H1 (cell line): Measurements from ENCODE around the gene CISH. TPM values are rescaled to one million over a fixed set of nuclear protein-coding genes. Genes with fewer than 3 reads are reported as not detected.

ENCODE experiments used
- CTCF ChIA-PET: fragments of 300-600 bp; sonication (Branson Sonifier 250); formaldehyde crosslinking; loops from one replicate; lab custom pipeline; 2021; ENCODE audit not compliant: partially characterized antibody; lab: Charles Lee
- POLR2A ChIA-PET: fragments of 300-600 bp; sonication (Branson Sonifier 250); formaldehyde crosslinking; loops from one replicate; lab custom pipeline; 2021; ENCODE audit warnings: inconsistent platforms; ENCODE audit not compliant: partially characterized antibody; lab: Charles Lee
- DNase-seq, 2 experiments: peaks; one replicate each; pipeline versions ENCODE4 v3.0.0 to v3.0.0-alpha.2; 2010 to 2022; ENCODE audit warnings: low spot score in 2 of 2, low read depth in 1 of 2, mixed read lengths in 1 of 2
- FAIRE-seq: peaks from 2 replicates; lab custom pipeline; 2011; peaks lifted over from hg19 to GRCh38; lab: Jason Lieb, UNC
- H2AFZ ChIP-seq: 2 replicates; pipeline ENCODE4 v1.8.1; 2012; ENCODE audit warnings: low read length, inconsistent platforms
- H2AK5ac ChIP-seq: 2 replicates; pipeline ENCODE4 v1.6.1; 2013; ENCODE audit warnings: low read depth, low read length
- H2BK120ac ChIP-seq: replicated peaks from 2 replicates; pipeline ENCODE3; 2013; ENCODE audit warnings: low read depth, low read length, inconsistent platforms
- H2BK12ac ChIP-seq: 2 replicates; pipeline ENCODE4 v1.6.1; 2013; ENCODE audit warnings: low read depth, low read length
- H2BK15ac ChIP-seq: 2 replicates; pipeline ENCODE4 v1.6.1; 2013; ENCODE audit warnings: low read length
- H2BK20ac ChIP-seq: 2 replicates; pipeline ENCODE4 v1.6.1; 2013; ENCODE audit warnings: low read length
- H2BK5ac ChIP-seq: 2 replicates; pipeline ENCODE4 v1.6.1; 2013; ENCODE audit warnings: low read depth, low read length
- H3K14ac ChIP-seq: 2 replicates; pipeline ENCODE4 v1.6.1; 2013; ENCODE audit warnings: inconsistent platforms; ENCODE audit not compliant: insufficient read length
- H3K18ac ChIP-seq: 2 replicates; pipeline ENCODE4 v1.6.1; 2013; ENCODE audit warnings: low read length; ENCODE audit errors: extremely low read depth
- H3K23ac ChIP-seq: 2 replicates; pipeline ENCODE4 v1.6.1; 2013; ENCODE audit warnings: inconsistent platforms; ENCODE audit not compliant: insufficient read length
- H3K23me2 ChIP-seq: 2 replicates; pipeline ENCODE4 v1.6.1; 2013; ENCODE audit warnings: low read depth, low read length
- H3K27ac ChIP-seq: 2 replicates; pipeline ENCODE4 v1.6.1; 2011; ENCODE audit warnings: low read depth, low read length, inconsistent platforms
- H3K27me3 ChIP-seq, 4 experiments: replicated peaks in 1 of 4; 1 replicate in 1 of 4; 2 replicates in 3 of 4; pipeline versions ENCODE4 v1.6.1 to v1.8.1; 2011 to 2013; ENCODE audit warnings: low read length in 3 of 4, mild to moderate bottlenecking in 3 of 4, inconsistent platforms in 2 of 4, mixed read lengths in 2 of 4, moderate library complexity in 1 of 4; ENCODE audit not compliant: control insufficient read depth in 3 of 4, insufficient read depth in 3 of 4; ENCODE audit errors: extremely low read depth in 1 of 4
- H3K36me3 ChIP-seq, 4 experiments: 2 replicates each; pipeline versions ENCODE4 v1.6.1 to v1.8.1; 2011 to 2013; ENCODE audit warnings: mild to moderate bottlenecking in 4 of 4, low read length in 3 of 4, moderate library complexity in 2 of 4, control low read depth in 1 of 4, inconsistent platforms in 1 of 4; ENCODE audit not compliant: insufficient read depth in 4 of 4, control insufficient read depth in 2 of 4
- H3K4ac ChIP-seq: replicated peaks from 2 replicates; pipeline ENCODE3; 2013; ENCODE audit warnings: low read length, low read depth, mixed read lengths, inconsistent platforms; ENCODE audit not compliant: insufficient read length
- H3K4me1 ChIP-seq, 4 experiments: replicated peaks in 1 of 4; 1 replicate in 1 of 4; 2 replicates in 3 of 4; pipeline versions ENCODE4 v1.6.1 to v1.8.1; 2011 to 2013; ENCODE audit warnings: low read length in 3 of 4, inconsistent platforms in 2 of 4, mixed read lengths in 1 of 4; ENCODE audit not compliant: insufficient read depth in 4 of 4, control insufficient read depth in 3 of 4
- H3K4me2 ChIP-seq, 2 experiments: 2 replicates each; pipeline versions ENCODE4 v1.6.1 to v1.8.1; 2011 to 2013; ENCODE audit warnings: low read depth in 2 of 2, low read length in 2 of 2, control low read depth in 1 of 2, inconsistent platforms in 1 of 2, mild to moderate bottlenecking in 1 of 2; ENCODE audit not compliant: insufficient read depth in 1 of 2
- H3K4me3 ChIP-seq, 4 experiments: fragments of 200-600, 300-600 bp in 1 of 4; sonication (generic), shearing (Covaris generic), sonication (Bioruptor Twin) in 1 of 4; 2 replicates each; pipeline versions ENCODE4 v1.5.1 to v1.8.1; 2011 to 2016; ENCODE audit warnings: low read length in 4 of 4, low read depth in 3 of 4, control low read depth in 2 of 4, inconsistent platforms in 2 of 4, mild to moderate bottlenecking in 2 of 4, mixed read lengths in 1 of 4, moderate library complexity in 1 of 4; ENCODE audit not compliant: insufficient read depth in 2 of 4; ENCODE audit errors: extremely low read depth in 1 of 4
- H3K56ac ChIP-seq: replicated peaks from 2 replicates; pipeline ENCODE3; 2013; ENCODE audit warnings: low read depth, mild to moderate bottlenecking, mixed read lengths, low read length, inconsistent platforms; ENCODE audit not compliant: insufficient read length
- H3K79me1 ChIP-seq: 2 replicates; pipeline ENCODE4 v1.6.1; 2013; ENCODE audit warnings: low read depth, low read length, control low read depth
- H3K79me2 ChIP-seq, 2 experiments: 2 replicates each; pipeline versions ENCODE4 v1.6.1 to v1.8.1; 2012 to 2013; ENCODE audit warnings: low read length in 2 of 2, mild to moderate bottlenecking in 2 of 2, inconsistent platforms in 1 of 2; ENCODE audit not compliant: insufficient read depth in 2 of 2, control insufficient read depth in 1 of 2
- H3K9ac ChIP-seq, 4 experiments: replicated peaks in 1 of 4; 1 replicate in 1 of 4; 2 replicates in 3 of 4; pipeline versions ENCODE4 v1.6.1 to v1.8.1; 2011 to 2013; ENCODE audit warnings: low read depth in 3 of 4, low read length in 3 of 4, control low read depth in 2 of 4, mild to moderate bottlenecking in 2 of 4, moderate library complexity in 2 of 4, inconsistent platforms in 1 of 4; ENCODE audit errors: extremely low read depth in 1 of 4
- H3K9me3 ChIP-seq, 2 experiments: 2 replicates each; pipeline versions ENCODE4 v1.6.1 to v1.8.1; 2012 to 2013; ENCODE audit warnings: mild to moderate bottlenecking in 2 of 2, moderate library complexity in 2 of 2, control low read depth in 1 of 2, inconsistent platforms in 1 of 2, low read depth in 1 of 2, low read length in 1 of 2, mixed read lengths in 1 of 2; ENCODE audit not compliant: insufficient read depth in 2 of 2
- H4K20me1 ChIP-seq, 2 experiments: replicated peaks in 1 of 2; 2 replicates each; pipeline versions ENCODE3 to v1.8.1; 2011 to 2013; ENCODE audit warnings: inconsistent platforms in 2 of 2, low read length in 2 of 2, mild to moderate bottlenecking in 1 of 2; ENCODE audit not compliant: insufficient read depth in 2 of 2, control insufficient read depth in 1 of 2
- H4K5ac ChIP-seq: 2 replicates; pipeline ENCODE4 v1.6.1; 2013; ENCODE audit warnings: low read length, low read depth, mixed read lengths, inconsistent platforms; ENCODE audit not compliant: insufficient read length
- H4K8ac ChIP-seq: 2 replicates; pipeline ENCODE4 v1.8.0; 2013; ENCODE audit warnings: mild to moderate bottlenecking, moderate library complexity, low read length, inconsistent platforms; ENCODE audit not compliant: insufficient read depth; ENCODE audit errors: extremely low read depth
- H4K91ac ChIP-seq: replicated peaks from 2 replicates; pipeline ENCODE3; 2013; ENCODE audit warnings: low read length, mixed read lengths, inconsistent platforms; ENCODE audit not compliant: insufficient read length
- CTBP2 ChIP-seq: IDR thresholded peaks from 2 replicates; pipeline ENCODE4 v1.7.0; 2011; ENCODE audit warnings: borderline replicate concordance, mild to moderate bottlenecking, moderate library complexity, mixed read lengths, low read length; ENCODE audit not compliant: insufficient read depth, insufficient read length
- EGR1 ChIP-seq: IDR thresholded peaks from 2 replicates; pipeline ENCODE4 v1.6.1; 2011; ENCODE audit warnings: low read depth, low read length, borderline replicate concordance
- KDM5A ChIP-seq: fragments of 200-600 bp; IDR thresholded peaks from 2 replicates; pipeline ENCODE4 v1.7.1; 2012; ENCODE audit warnings: mild to moderate bottlenecking, low read length, inconsistent platforms, mixed read lengths
- RAD21 ChIP-seq, 2 experiments: IDR thresholded peaks in 1 of 2; conservative IDR thresholded peaks in 1 of 2; 2 replicates each; pipeline ENCODE4 v1.6.1; 2011; ENCODE audit warnings: low read depth in 2 of 2, low read length in 2 of 2, improper control_type of control experiment in 1 of 2, inconsistent platforms in 1 of 2, mild to moderate bottlenecking in 1 of 2, moderate library complexity in 1 of 2
- SP2 ChIP-seq: IDR thresholded peaks from 2 replicates; pipeline ENCODE4 v1.6.1; 2012; ENCODE audit warnings: mild to moderate bottlenecking, low read length, inconsistent platforms
- WGBS, 2 experiments: shearing (Covaris generic) in 1 of 2; methylation state at CpG; one replicate each; pipeline versions ENCODE4 v1.1.6 to v1.1.7; 2013 to 2015; ENCODE audit warnings: low lambda C conversion rate in 2 of 2, mixed read lengths in 2 of 2, inconsistent platforms in 1 of 2, low coverage in 1 of 2, missing lambda C conversion rate in 1 of 2; ENCODE audit not compliant: insufficient replicate concordance in 2 of 2, insufficient coverage in 1 of 2, insufficient read length in 1 of 2; ENCODE audit errors: extremely low coverage in 1 of 2, missing lambda C conversion rate in 1 of 2; 5-methylcytosine and 5-hydroxymethylcytosine counted together
- polyA plus RNA-seq, 7 experiments: library from polyadenylated mRNA; depleted of rRNA in 3 of 7; stranded (reverse) in 5 of 7; unstranded in 2 of 7; fragments of >200 nt in 5 of 7; fragments of 200-250 nt in 2 of 7; gene quantifications; 1 replicate in 5 of 7; 2 replicates in 1 of 7; 4 replicates in 1 of 7; pipeline versions ENCODE4 v1.2.1 to v1.2.3, GENCODE V29; 2011 to 2013; ENCODE audit warnings: missing spikeins in 2 of 7, mixed read lengths in 2 of 7
- total RNA-seq: library from RNA; stranded (reverse); fragmentation: NEBNext Ultra II Directional; extraction: Animal tissue kit (Norgen Biotek cat#: 25700); gene quantifications from 2 replicates; pipeline ENCODE4 v1.2.1, GENCODE V29; 2021
- TF ChIP-seq, protein P1 (sequence below), 3 experiments: IDR thresholded peaks; 1 replicate in 2 of 3; 2 replicates in 1 of 3; pipeline versions ENCODE4 v1.5.1 to v1.6.1; 2011; ENCODE audit warnings: low read length in 3 of 3, mild to moderate bottlenecking in 3 of 3, inconsistent platforms in 2 of 3, low read depth in 1 of 3, moderate library complexity in 1 of 3; ENCODE audit not compliant: insufficient read depth in 1 of 3; ENCODE audit errors: control extremely low read depth in 1 of 3

The CISH gene
- total and polyA plus RNA-seq, 2 of the 8 experiments (the other 6 are each of a cell fraction or from before 2014, with no cell fraction given) = 1.9 to 2.2 TPM

DNA sequence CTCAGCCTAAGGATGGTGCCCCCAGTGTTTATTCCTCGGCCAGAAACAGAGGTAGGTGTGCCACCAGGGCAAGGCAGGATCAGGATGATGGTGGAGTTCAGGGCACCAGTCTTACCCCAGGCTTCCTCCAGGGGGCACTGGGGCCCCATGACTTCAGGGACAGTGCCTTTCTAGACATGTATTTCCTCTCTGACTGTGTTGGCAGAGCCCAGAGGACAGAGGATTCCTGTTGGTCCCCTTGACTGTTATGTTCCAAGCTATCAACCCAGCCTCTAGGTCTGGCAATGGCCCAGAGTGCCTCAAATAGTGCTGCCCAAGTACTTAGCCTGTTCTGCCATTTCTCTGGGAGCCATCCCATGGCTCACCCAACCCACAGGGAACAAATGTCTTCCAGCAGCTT lies 39.4 kb downstream of the CISH start:
- DNase-seq = peak in 1 of 2 experiments; percentile 88
- no peak overlapping the region for H2BK5ac ChIP-seq
- no peak for TF ChIP-seq KDM5A
- TF ChIP-seq, protein P1, sequence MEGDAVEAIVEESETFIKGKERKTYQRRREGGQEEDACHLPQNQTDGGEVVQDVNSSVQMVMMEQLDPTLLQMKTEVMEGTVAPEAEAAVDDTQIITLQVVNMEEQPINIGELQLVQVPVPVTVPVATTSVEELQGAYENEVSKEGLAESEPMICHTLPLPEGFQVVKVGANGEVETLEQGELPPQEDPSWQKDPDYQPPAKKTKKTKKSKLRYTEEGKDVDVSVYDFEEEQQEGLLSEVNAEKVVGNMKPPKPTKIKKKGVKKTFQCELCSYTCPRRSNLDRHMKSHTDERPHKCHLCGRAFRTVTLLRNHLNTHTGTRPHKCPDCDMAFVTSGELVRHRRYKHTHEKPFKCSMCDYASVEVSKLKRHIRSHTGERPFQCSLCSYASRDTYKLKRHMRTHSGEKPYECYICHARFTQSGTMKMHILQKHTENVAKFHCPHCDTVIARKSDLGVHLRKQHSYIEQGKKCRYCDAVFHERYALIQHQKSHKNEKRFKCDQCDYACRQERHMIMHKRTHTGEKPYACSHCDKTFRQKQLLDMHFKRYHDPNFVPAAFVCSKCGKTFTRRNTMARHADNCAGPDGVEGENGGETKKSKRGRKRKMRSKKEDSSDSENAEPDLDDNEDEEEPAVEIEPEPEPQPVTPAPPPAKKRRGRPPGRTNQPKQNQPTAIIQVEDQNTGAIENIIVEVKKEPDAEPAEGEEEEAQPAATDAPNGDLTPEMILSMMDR (IDR thresholded peaks at IDR 0.05; ENCODE audit: control extremely low read depth in 1 of 3, insufficient read depth in 1 of 3, low read depth in 1 of 3, low read length in 3 of 3) = peak in 2 of 3 experiments; percentile 85 to 94; a peak in 3 of 4 replicates
- TF ChIP-seq CTBP2 = no peak
- TF ChIP-seq RAD21 (IDR thresholded peaks at IDR 0.05 in 1 of 2, conservative IDR thresholded peaks at IDR 0.05 in 1 of 2; ENCODE audit: low read depth in 2 of 2, low read length in 2 of 2) = peak; percentile 88 to 91
- no peak for TF ChIP-seq EGR1
- TF ChIP-seq SP2 = no peak
- TF ChIP-seq, all 59 proteins: peak for 2
- H3K23me2 ChIP-seq = peaks cover 11% of the 10 kb centered on the region; the same call in 1 of the 2 replicates
- no peak overlapping the region for H3K23ac ChIP-seq
- no peak overlapping the region for H2BK120ac ChIP-seq
- H3K4me3 ChIP-seq = no peak overlapping the region
- POLR2A ChIA-PET = interaction anchor here (1.1 to 1.8 kb wide), 2 partner anchors 13 to 40 kb away, joined by 4 to 6 read pairs; partner anchors contain the start of gene CISH
- no peak overlapping the region for H2BK12ac ChIP-seq
- H3K79me2 ChIP-seq = no peaks in the 10 kb centered on the region
- no peak overlapping the region for H3K4me2 ChIP-seq
- no peaks in the 10 kb centered on the region for H4K20me1 ChIP-seq
- H4K5ac ChIP-seq = no peak overlapping the region
- H2AK5ac ChIP-seq = no peak overlapping the region
- H2BK20ac ChIP-seq = no peak overlapping the region
- no peak overlapping the region for H2AFZ ChIP-seq
- H3K14ac ChIP-seq = no peak overlapping the region
- no peak overlapping the region for H3K4ac ChIP-seq
- no peaks in the 10 kb centered on the region for H3K36me3 ChIP-seq
- H3K27me3 ChIP-seq = no peaks in the 10 kb centered on the region
- no peak overlapping the region for H4K91ac ChIP-seq
- no peaks in the 10 kb centered on the region; the same call in 1 of the 2 replicates for H3K79me1 ChIP-seq
- WGBS, 2 experiments = 87% methylated on average over 1 of the region's 1 CpG; no CpG with 5 or more reads in 1 of the 2 experiments
- no peak overlapping the region for H3K18ac ChIP-seq
- no peak overlapping the region; the same call in 1 of the 2 replicates for H4K8ac ChIP-seq
- no peaks in the 10 kb centered on the region for H3K9me3 ChIP-seq
- no peak overlapping the region for H3K9ac ChIP-seq
- no peak overlapping the region for H3K27ac ChIP-seq
- peak; percentile 48 for FAIRE-seq
- peaks cover 0 to 3% (median 1%) of the 10 kb centered on the region in 4 experiments; a peak in 4 of 7 replicates for H3K4me1 ChIP-seq
- CTCF ChIA-PET = interaction anchor here (0.6 to 46.5 kb wide), 21 partner anchors 8 to 818 kb away, joined by 3 to 863 read pairs (median 3); partner anchors contain the start of genes CISH and MAPKAPK3
- no peak overlapping the region for H3K56ac ChIP-seq
- no peak overlapping the region for H2BK15ac ChIP-seq
